Endometrial microvascular endothelial cells (primary cell): ENCODE measurements around the gene KIAA1328. TPM values are rescaled to one million over a fixed set of nuclear protein-coding genes. Genes with fewer than 3 reads are reported as not detected.

Source experiments
- in situ Hi-C: cut with HindIII; loops from 2 replicates; pipeline ENCODE4 v1.10.0; 2017; ENCODE audit warnings: low sequenced_read_pairs, low pct_unique_long_range_greater_than_20kb; ENCODE audit errors: inconsistent ontology term
- total RNA-seq: library from RNA; depleted of rRNA; stranded (reverse); fragments of >200 nt; gene quantifications from one replicate; pipeline ENCODE4 v1.2.3, GENCODE V29; 2015; ENCODE audit errors: inconsistent ontology term

Gene KIAA1328
- total RNA-seq, 1 donor from 2014 or later, result 5.4 TPM

DNA sequence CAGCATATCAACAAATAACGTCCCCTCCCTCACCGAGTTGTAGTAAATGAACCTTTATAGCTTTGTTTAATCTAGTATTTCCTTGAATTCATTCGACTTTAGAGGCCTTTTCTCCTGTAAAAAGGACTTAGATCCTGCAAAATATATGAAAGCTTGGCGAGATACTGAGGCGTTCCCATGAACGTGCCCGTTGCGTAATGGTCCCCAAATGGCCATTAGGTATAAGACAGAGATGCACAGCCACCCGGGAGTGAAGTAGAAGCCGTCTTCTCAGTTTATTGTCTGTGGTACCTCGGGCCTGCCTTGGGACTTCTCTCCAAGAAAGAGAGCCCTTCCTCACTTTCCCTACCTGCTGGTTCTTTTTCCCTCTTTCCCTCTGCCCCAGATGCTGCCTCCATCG is 426.0 kb downstream of the KIAA1328 start:
- in situ Hi-C loops, result no loop called here

DNA sequence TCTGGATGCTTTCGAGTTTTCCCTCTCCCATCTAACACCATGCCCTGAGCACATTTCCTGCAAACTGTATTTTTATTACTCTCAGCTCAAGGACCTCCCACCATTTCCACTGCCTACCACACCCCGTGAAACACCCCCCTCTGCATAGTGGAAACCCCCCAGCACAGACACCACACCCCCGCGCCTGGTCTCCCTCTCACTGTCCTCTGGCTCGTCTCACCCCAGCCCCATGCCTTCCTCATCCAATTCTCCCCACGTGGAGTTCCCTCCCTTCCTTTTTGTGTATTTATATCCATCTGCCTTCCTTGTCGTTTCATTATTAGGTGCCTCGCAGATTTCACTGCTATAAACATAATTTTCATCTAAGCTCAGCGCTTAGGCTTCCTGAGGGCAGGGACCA is 429.2 kb downstream of the KIAA1328 start:
- in situ Hi-C loops, result no loop called here

DNA sequence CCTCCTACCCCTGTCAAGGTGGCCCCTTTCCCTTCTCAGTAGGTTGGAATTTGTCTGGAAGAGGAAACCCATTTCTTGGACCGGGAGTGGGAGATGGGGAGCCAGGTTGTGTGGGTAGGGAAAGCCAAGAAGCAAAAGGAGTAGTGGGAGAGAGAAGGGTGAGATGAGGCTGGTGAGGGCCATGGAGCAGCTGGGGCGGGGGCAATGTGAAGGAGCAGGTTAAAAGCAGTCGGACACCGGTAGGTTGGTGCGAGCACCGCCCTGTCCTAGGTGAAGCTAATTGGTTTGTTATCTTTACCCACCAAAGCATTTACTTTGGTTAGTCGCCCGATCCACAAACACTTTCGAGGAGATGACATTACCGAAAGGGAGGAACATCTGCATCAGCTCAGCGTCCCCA is 429.9 kb downstream of the KIAA1328 start:
- in situ Hi-C loops, result no loop called here

DNA sequence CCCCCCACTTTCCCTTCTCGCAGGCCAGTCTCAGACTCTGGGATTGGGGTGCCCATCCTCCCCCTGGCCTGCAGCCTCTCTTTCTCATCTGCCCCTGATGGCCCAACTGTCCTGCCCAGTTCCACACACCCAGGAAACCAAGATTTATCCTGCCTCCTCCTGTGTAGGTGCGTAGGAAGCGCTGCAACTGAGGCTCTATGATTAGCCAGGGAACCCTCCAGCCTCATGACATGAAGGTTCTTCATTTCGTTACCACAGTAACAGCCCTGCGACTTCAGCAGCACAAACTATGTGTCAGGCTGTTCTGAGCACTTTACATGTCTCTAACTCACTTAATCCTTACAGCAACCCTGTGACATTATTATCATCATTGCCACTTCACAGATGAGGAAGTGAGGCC is 430.8 kb downstream of the KIAA1328 start:
- in situ Hi-C loops, result no loop called here

DNA sequence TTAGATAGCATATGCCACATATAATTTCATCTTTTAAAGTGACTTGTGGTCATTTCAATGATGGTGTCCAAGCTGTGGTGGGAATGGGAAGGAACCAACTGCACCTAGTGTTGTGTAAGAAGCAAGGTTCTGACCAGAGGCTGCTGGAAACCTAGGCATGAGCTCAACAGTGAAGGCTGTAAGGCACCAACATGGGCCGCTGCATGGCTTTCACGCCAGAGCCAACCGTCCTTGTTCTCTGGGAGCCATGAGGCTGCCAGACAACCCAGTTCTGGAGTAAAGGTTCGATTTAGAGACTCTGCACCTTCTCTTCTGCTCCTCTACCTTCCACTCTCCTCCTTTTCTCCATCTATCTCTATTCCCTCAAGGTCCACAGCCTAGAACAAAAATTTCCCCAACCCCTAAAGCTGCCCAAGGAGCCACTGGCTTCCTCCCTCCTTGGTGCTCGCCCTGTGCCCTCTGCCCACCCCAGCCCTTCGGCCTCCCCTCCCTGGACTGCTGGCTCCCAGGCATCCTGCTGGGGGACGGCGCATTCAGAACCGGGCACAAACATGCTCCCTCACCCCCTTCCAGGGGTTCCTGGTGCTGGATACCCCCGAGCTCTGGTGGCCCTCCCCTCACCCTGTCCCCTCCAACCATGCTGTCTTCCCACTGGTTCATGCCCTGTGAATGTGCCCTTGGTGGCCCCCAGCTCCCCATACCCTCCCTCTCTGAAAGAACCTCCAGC is 431.6 kb downstream of the KIAA1328 start:
- in situ Hi-C loops, result no loop called here

GRCh38 chr18:37261246-37261840 is 432.4 kb downstream of the KIAA1328 start:
- in situ Hi-C loops, result no loop called here

GRCh38 chr18:37261988-37262387 is 433.1 kb downstream of the KIAA1328 start:
- in situ Hi-C loops, result no loop called here

DNA sequence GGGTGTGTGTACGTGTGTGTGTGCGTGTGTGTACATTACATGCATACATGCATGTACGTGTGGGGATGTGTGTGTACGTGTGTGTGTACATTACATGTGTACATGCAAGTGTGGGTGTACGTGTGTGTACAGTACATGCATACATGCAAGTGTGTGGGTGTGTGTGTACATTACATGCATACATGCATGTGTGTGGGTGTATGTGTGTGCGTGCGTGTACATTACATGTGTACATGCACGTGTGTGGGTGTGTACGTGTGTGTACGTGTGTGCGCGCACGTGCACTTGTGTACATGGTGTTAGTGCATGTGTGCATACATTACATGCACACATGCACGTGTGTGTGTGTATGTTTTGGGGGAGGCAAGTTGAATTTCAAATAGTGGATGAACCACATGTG is 436.0 kb downstream of the KIAA1328 start:
- in situ Hi-C loops, result no loop called here

- in situ Hi-C loops, result no loop called here
Measured at GRCh38 chr18:37265382-37265781, 436.5 kb downstream of the KIAA1328 start.

DNA sequence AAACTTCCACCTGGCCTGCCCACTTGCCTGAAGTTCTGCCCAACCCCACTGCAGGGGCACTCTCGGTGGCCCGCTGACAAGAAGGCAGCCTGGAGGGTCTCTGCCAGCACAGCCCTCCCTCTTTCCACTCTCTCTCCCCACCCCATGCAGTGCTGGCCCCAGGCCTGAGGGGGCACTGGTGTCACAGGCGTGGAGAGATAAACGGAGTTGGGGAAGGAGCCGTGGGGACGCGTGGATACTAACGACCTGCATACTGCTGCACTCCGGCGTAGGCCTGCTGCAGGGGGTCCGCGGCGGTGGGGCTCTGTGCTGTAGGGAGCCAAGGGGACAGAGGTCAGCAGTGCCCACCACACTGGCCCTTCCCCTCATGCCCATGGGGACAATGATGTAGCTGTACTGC is 437.4 kb downstream of the KIAA1328 start:
- in situ Hi-C loops, result no loop called here

- in situ Hi-C loops, result no loop called here
Measured at GRCh38 chr18:37270038-37270665, 441.2 kb downstream of the KIAA1328 start.

GRCh38 chr18:37270666-37271052 is 441.7 kb downstream of the KIAA1328 start:
- in situ Hi-C loops, result no loop called here

GRCh38 chr18:37272226-37272625 is 443.3 kb downstream of the KIAA1328 start:
- in situ Hi-C loops, result no loop called here

DNA sequence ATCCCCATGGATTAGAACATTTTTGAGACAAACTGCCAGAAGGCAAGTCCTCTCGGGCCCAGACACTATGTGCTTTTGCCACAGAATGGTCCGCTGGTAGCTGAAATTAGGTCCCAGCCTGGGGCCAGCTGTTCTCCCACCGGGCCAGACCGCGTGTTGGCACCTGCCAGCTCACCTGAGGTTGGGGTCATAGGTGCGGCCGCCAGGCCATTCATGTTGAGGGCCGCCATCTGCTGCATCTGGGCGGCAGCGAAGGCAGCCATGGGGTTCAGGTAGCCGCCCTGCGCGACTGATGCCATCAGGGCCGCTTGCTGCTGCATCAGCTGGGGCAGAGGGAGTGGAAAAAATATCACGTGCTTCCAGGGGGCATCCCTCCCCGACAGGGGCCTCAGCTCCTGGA is 443.9 kb downstream of the KIAA1328 start:
- in situ Hi-C loops, result no loop called here

- in situ Hi-C loops, result no loop called here
Measured at GRCh38 chr18:37274309-37275236, 445.6 kb downstream of the KIAA1328 start.

DNA sequence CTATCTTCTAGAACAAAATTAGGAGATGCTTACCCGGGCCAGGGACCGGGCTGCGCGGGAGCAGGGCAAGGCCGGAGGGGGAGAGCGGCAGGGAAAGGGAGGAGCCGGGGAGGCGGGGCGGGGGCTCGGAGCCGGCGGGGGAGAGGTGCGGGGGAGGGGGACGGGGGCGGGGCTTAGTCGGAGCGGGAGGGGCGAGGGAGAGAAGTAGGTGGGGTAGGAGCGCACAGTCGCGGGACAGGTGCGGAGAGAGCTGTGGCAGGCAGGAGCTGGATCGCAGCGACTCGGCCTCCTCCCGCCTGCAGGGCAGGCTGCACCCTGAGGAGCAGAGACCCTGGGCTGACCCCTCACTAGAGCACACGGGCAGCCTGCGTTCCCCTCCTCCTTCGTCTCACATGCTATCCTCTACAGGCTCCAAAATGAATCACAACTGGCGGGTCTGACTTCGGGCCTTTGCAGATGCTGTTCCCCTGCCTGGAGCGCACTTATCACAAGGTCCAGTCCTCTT is 446.4 kb downstream of the KIAA1328 start:
- in situ Hi-C loops, result no loop called here

GRCh38 chr18:37276111-37276890 is 447.4 kb downstream of the KIAA1328 start:
- in situ Hi-C loops, result no loop called here

- in situ Hi-C loops, result no loop called here
Measured at GRCh38 chr18:37277804-37278203, 448.9 kb downstream of the KIAA1328 start.
